Right renal pelvis (tissue), 4 donors: ENCODE measurements around the gene OR10G3. TPM values are rescaled to one million over a fixed set of nuclear protein-coding genes. Genes with fewer than 3 reads are reported as not detected.

ENCODE experiments used
- polyA plus RNA-seq, 4 donors: library from polyadenylated mRNA; unstranded; fragments of 120-200 nt; gene quantifications; one replicate each; pipeline ENCODE4 v1.2.1, GENCODE V29; 2013; ENCODE audit not compliant: insufficient read length in 4 of 4

OR10G3 gene
- polyA plus RNA-seq, 4 donors: not detected

Other genes with a start within 250 kb of the OR10G3 start
- 100 to 1,000 TPM; 127 to 157 (median 151) TPM for gene SUPT16H, start 196.1 kb downstream of the OR10G3 start, polyA plus RNA-seq
- 10 to 100 TPM; 67.5 to 72.3 (median 70.4) TPM for gene CHD8, start 124.0 kb downstream of the OR10G3 start, polyA plus RNA-seq
- gene RAB2B, start 103.1 kb downstream of the OR10G3 start, polyA plus RNA-seq: 10 to 100 TPM; 33.7 to 42.8 (median 39.3) TPM
- gene TOX4, start 102.9 kb downstream of the OR10G3 start, polyA plus RNA-seq: 10 to 100 TPM; 61.6 to 68.8 (median 64.9) TPM
- gene METTL3, start 68.7 kb downstream of the OR10G3 start, polyA plus RNA-seq: 10 to 100 TPM; 80.2 to 94.3 (median 90.1) TPM
- gene SALL2, start 53.7 kb downstream of the OR10G3 start, polyA plus RNA-seq: 10 to 100 TPM; 55.9 to 62.4 (median 61.2) TPM
- gene OR10G2, start 54.9 kb upstream of the OR10G3 start, polyA plus RNA-seq: not detected
- gene OR4E2, start 73.8 kb upstream of the OR10G3 start, polyA plus RNA-seq: under 1 TPM in 1 of 4 donors, not detected in 3; 0.03 TPM
- under 1 TPM in 1 of 4 donors, not detected in 3; 0.05 TPM for gene OR4E1, start 93.7 kb upstream of the OR10G3 start, polyA plus RNA-seq